ENCODE results near the gene ALPK3. TPM values are rescaled to one million over a fixed set of nuclear protein-coding genes. Genes with fewer than 3 reads are reported as not detected.

The ALPK3 gene, protein sequence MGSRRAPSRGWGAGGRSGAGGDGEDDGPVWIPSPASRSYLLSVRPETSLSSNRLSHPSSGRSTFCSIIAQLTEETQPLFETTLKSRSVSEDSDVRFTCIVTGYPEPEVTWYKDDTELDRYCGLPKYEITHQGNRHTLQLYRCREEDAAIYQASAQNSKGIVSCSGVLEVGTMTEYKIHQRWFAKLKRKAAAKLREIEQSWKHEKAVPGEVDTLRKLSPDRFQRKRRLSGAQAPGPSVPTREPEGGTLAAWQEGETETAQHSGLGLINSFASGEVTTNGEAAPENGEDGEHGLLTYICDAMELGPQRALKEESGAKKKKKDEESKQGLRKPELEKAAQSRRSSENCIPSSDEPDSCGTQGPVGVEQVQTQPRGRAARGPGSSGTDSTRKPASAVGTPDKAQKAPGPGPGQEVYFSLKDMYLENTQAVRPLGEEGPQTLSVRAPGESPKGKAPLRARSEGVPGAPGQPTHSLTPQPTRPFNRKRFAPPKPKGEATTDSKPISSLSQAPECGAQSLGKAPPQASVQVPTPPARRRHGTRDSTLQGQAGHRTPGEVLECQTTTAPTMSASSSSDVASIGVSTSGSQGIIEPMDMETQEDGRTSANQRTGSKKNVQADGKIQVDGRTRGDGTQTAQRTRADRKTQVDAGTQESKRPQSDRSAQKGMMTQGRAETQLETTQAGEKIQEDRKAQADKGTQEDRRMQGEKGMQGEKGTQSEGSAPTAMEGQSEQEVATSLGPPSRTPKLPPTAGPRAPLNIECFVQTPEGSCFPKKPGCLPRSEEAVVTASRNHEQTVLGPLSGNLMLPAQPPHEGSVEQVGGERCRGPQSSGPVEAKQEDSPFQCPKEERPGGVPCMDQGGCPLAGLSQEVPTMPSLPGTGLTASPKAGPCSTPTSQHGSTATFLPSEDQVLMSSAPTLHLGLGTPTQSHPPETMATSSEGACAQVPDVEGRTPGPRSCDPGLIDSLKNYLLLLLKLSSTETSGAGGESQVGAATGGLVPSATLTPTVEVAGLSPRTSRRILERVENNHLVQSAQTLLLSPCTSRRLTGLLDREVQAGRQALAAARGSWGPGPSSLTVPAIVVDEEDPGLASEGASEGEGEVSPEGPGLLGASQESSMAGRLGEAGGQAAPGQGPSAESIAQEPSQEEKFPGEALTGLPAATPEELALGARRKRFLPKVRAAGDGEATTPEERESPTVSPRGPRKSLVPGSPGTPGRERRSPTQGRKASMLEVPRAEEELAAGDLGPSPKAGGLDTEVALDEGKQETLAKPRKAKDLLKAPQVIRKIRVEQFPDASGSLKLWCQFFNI (N-terminal part only)
- total RNA-seq = 9.7 TPM

DNA sequence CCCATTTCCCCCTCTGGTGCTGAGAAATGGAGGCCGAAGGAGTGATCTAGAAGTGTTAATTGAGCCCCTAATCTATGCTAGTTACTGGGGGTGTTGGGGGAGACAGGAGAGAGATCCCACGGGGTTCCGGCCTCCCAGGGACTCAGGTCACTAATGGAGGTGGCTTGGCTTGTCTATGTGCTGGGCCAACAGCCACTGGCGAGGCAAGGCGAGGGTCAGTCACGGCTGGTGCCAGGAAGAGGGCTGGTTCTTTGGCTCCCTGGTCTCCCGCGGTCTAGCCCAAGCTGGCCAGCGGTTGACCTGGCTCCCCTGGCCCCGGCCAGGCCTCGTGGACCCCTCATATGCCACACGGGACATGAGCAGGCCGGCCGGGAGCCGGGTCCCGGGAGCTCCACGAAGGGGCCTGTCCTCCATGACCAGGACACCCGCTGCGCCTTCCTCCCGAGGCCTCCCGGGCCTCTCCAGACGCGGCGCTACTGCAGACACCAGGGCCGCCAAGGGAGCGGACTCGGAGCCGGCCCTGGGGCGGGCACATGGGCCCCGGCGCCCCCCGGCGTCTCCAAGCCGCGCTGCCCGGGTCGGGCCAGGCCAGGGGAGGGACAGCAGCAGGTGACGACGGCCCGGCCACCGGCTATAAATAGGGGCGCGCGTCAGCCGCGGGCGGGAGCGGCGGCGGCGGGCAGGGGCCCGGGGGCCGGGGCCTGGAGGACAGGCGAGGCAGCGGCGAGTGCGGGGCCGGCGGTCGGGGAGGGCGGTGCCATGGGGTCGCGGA, at the start of gene ALPK3:
ALPK3 (plus strand) TSS at position 663 of the 772 bp plus-strand sequence; CDS start at position 760, 97 bp downstream.
- DNase-seq (ENCODE audit: low spot score) = no peak

DNA sequence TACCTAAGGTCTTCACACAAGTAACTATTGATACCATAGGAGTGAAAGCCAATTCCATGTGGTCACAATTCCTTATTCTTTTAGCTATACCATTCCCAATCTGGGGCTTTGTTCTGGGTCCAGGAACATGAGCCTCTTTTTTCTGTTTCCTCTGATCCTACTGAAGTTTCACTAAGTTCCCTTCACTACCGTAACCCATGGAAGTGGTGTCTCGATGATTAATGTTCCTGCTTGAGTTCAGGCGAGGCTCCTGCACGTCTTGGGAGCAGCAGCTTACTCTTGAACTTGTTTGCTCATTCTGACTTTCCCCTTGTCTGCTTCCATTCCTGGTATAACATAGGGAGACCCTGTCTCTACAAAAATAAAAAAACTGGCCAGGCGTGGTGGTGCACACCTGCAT, 45.1 kb upstream of the ALPK3 start:
- DNase-seq (ENCODE audit: low spot score) = no peak

DNA sequence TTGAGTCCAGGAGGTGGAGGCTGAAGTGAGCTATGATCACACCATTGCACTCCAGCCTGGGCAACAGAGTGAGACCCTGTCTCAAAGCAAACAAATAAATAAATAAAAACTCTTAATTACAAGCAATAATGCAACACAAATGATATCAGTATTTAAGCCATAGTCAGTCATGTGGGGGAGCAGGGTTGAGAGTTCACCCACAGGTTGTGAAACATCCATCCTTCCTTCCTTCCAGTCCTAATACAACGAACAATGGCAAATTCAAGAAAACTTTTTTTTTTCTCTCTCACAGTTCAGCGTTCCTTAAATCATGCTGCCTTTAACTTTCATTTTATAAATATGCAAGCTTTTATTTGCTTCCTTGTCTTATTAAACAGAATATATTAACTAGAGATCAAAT, 44.7 kb upstream of the ALPK3 start:
- DNase-seq (ENCODE audit: low spot score) = no peak

DNA sequence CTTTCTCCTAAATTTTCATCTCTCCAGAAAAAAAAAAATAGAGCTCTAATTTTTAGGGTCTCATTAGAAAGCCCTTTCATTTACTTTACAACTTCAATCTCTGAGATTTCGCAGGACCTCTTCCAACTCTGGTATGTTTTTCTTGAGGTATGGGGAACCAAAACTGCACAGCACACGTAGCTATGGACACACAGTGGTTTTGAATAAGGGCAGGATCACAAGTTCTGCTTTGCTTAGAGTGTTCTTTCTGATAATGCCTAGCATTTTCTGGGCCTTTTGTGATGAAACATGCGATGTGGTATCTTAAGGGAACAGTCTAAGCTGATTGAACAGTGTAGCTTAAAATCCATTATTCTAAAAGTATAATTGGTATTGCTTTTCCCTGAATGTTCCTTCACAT, 43.4 kb upstream of the ALPK3 start:
- no peak for DNase-seq (ENCODE audit: low spot score)

DNA sequence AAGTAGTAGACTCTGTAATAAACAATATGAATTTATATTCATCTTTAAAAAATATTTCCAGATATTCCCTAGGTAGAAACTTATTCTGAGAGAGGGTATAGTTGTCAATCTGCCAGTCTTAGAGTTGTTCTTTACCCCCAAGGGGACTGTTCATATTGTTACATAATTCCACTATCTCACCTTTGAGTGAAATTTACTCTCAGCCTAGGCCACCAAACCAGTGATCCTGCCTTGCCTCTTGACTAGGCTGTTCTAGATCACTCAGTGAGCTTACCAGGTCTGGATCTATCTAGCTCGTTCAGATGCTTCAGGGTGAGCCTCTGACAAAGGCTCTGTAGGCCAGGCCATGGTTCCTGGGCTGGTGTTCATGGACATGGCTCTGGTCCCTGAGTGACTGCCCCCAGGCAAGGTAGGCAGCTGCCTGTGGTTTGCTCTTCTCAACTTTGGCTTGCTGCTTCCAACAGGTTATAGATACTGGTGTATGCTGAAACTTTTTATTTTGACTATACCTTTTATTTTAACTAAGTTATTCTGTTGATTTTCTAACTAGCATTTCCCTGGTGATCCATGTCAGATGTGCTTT, 41.2 kb upstream of the ALPK3 start:
- no peak for DNase-seq (ENCODE audit: low spot score)

DNA sequence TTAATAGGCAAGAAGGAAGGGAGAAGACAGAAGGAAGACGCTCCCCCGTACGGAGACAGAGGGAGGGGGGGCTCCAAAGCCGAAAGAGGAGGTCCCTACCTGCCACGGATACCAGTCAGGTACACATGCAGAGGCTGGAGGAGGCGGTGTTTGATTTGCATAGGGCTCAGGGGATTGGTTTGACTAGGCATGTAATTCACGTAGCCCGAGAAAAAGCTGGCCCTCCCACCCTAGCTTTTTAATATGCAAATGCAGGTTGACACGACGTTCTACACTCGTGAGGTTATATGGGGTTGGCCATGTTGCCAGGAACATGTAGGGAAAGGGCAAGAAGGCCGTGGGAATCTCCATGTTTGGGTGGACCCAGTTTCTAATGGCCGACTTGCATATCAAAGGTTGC, 39.0 kb upstream of the ALPK3 start:
- DNase-seq (ENCODE audit: low spot score) = no peak

DNA sequence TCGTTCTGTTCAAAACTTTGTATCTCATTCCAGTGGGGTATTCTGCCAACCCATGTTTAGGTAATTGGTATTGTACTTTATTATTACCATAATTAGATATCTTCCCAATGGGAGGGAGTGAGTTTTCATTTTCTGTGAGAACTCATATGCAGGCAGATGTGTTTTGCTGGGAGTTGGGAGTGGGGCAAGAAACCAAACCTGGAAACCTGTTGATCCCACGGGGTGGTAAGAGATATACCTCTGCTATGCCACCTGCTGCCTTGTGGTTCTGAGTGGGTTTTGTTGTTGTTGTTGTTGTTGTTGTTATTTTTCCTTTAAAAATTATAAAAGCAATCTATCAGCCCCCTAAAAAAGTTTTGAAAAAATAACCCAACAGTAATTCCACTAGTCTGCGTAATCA, 36.7 kb upstream of the ALPK3 start:
- DNase-seq (ENCODE audit: low spot score) = no peak

DNA sequence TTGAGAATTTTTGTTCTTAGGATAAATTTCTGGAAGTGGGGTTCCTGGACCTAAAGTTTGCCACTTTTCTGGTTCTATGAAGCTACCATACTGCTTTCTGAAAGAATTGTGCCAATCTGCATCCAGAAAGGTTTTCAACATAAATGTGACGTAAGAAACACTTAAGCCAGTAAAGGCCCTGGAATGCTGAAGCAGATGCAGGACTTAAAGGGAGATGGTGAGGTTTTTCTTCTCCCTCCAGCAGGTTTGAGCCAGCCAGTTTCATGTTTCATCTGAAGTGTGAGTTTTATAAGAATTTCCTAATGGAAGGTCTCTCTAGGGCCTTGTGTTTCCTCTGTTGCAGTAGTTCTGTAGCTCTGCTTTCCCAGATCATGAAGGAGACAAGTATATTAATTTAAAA, 35.7 kb upstream of the ALPK3 start:
- no peak for DNase-seq (ENCODE audit: low spot score)

DNA sequence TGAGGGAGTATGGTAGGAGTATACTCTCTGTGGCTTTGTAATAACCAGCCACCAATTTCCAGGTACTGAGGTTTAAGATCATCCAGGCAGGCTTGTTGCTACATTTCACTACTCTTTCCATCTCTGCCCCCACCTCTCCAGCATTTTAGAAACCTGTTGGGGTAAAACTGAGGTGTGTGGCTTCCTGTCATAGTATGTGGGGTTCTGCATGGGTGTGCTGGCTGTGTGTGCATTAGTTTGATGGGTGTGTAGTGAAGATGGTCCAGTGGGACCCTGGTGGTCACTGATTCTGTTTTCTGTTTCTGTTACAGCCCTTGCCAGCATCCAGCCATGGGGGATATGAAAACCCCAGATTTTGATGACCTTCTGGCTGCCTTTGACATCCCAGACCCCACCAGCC, 34.8 kb upstream of the ALPK3 start:
- no peak for DNase-seq (ENCODE audit: low spot score)

DNA sequence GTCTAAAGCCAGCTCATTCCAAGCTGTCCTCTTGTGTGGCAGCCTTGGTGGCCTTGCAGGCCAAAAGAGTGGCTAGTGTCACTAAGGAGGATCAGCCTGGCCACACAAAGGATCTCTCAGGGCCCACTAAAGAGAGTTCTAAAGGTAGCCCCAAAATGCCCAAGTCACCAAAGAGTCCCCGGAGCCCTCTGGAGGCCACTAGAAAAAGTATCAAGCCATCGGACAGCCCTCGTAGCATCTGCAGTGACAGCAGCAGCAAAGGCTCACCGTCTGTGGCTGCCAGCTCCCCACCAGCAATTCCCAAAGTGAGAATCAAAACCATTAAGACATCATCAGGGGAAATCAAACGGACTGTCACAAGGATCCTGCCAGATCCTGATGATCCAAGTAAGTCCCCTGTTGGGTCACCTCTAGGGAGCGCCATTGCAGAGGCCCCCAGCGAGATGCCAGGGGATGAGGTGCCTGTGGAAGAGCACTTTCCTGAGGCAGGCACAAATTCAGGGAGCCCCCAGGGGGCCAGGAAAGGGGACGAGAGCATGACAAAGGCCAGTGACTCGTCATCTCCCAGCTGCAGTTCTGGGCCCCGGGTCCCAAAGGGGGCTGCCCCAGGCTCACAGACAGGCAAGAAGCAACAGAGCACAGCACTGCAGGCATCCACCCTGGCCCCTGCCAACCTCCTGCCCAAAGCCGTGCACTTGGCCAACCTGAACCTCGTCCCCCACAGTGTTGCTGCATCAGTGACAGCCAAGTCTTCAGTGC, 33.5 kb upstream of the ALPK3 start:
- DNase-seq (ENCODE audit: low spot score) = no peak

DNA sequence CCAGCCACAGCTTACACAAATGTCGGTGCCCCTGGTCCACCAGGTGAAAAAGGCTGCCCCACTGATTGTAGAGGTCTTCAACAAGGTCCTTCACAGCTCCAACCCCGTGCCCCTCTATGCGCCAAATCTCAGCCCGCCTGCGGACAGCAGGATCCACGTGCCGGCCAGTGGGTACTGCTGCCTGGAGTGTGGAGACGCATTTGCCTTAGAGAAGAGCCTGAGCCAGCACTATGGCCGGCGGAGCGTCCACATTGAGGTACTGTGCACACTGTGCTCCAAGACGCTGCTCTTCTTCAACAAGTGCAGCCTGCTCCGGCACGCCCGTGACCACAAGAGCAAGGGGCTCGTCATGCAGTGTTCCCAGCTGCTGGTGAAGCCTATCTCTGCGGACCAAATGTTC, 32.9 kb upstream of the ALPK3 start:
- no peak for DNase-seq (ENCODE audit: low spot score)

DNA sequence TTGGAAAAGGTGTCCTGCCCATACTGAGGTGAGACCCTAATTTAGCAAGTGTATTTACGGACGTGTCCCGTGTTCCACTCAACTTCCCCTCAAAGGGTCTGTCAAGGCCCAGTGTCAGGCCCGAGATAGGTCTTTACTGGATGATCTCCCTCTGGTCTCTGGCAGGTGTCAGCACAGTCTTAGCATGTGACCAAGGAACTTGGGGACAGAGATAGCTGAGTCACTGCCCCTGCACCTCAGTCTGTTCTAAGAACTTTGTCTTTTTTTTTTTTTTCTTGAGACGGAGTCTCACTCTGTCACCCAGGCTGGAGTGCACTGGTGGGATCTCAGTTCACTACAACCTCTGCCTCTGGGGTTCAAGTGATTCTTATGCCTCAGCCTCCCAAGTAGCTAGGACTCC, 32.1 kb upstream of the ALPK3 start:
- DNase-seq (ENCODE audit: low spot score) = no peak

DNA sequence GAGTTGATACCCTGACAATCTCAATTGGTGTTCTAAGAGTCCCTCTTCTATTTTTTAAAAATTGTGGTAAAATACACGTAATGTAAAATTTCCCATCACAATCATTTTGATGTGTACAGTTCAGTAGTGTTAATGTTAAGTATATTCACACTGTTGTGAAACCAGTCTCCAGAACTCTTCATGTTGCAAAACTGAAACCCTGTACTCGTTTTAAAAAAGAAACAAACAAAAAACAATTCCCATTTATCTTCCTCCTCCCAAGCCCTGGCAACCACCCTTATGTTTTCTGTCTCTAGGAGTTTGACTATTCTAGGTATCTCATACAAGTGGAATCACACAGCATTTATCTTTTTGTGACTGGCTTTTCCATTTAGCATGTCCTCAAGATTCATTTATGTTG, 28.7 kb upstream of the ALPK3 start:
- no peak for DNase-seq (ENCODE audit: low spot score)

DNA sequence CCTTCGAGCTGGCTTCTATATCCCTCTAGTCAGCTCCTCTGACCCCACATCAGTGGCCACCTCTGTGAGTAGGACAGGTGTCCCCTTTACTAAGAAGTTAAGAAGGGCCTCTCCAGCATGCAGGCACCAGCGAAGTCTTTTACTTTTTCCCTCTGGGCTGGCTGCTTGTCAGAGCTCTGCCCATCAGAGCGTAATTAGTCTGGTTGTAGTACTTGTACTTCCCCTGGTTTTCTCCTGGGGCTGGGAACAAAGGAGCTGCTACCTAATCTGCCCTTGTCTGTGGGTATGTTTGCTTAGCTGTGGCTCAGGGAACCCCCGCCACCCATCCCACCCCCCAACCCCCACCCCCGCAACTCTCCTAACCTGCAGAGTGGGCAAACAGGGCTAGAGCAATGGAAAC, 27.4 kb upstream of the ALPK3 start:
- DNase-seq (ENCODE audit: low spot score) = no peak

DNA sequence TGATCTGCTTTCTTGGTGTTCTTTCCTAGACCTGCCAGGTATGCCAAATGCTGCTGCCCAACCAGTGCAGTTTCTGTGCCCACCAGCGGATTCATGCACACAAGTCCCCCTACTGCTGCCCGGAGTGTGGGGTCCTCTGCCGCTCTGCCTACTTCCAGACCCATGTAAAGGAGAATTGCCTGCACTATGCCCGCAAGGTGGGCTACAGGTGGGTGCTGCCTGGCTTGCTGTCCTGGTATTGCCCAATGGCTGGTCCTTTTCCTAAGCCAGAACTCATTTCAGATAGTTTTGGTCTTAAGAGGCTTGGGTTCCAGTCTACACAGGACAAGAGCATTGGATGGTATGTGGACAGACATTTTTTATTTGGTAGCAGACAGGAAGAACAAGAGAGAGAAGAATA, 26.5 kb upstream of the ALPK3 start:
- DNase-seq (ENCODE audit: low spot score) = no peak

DNA sequence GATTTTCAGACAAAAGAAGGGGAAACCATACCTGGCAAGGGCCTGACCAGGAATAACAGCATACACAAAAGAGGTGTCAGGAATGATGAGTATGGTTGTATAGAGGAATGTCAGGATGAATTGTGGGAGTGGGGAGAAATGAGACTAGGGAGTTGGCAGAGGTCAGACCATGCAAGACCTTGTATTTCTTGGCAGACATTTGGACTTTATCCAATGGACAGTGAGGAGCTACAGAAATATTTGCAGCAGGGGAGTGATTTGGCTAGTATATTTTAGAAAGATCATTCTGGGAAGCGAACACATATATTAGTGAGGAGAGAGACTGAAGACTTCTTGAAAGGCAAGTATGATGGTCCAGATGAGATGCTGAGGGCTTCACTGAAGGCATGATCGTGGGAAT, 25.4 kb upstream of the ALPK3 start:
- DNase-seq (ENCODE audit: low spot score) = no peak

DNA sequence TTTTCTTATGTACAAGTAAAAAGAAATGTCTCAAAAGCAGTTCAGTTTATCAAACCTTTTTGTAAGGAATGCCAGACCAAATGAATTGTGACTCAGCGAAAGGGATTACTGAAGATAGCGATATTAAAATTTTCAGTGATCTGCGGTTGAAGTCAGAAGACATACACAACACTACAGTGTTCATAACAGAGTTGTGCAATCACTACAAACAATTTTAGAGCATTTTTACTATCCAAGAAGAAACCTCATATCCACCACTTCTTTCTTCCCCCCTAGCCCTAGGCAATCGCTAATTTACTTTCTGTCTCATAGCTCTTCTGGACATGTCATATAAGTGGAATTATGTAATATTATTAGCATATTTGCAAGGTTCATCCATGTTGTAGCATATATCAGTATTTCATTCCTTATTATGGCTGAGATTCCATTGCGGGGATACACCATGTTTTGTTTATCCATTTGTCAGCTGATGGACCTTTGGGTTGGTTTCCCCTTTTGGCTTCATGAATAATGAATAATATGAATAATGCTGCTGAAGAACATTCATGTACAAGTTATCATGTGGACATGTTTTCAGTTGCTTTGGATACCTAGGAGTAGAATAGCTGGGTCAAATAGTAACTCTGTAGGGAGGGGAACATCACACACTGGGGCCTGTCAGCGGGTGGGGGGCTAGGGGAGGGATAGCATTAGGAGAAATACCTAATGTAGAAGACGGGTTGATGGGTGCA, 23.6 kb upstream of the ALPK3 start:
- DNase-seq (ENCODE audit: low spot score) = no peak

DNA sequence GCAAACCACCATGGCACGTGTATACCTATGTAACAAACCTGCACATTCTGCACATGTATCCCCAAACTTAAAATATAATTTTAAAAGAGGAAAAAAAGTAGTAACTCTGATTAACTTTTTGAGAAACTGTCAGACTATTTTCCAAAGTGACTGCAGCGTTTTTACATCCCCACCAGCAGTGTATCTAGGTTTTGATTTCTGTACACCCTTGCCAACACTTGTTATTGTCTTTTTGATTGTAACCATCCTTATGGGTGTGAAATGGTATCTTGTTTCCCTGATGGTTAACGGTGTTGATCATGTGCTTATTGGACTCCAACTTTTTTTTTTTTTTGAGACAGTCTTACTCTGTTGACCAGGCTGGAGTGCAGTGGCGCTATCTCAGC, 23.0 kb upstream of the ALPK3 start:
- no peak for DNase-seq (ENCODE audit: low spot score)

DNA sequence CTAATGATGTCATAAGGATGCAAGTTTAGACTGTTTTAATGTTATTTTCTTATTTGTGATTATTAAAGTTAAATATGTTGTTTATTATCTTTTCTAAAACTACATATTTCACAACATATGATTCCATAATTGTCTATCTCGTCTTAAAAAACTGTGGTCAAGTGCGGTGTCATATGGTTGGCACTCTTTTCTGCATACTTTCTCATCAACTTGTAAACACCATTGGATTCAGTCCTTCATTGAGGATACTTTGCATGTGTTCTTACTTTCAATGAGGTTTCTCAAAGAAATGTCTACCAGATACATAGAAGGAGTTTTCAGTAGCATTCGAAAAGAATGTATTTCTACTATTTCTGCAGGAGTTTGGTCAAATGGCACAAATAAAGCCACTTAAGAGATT, 22.0 kb upstream of the ALPK3 start:
- DNase-seq (ENCODE audit: low spot score) = no peak

DNA sequence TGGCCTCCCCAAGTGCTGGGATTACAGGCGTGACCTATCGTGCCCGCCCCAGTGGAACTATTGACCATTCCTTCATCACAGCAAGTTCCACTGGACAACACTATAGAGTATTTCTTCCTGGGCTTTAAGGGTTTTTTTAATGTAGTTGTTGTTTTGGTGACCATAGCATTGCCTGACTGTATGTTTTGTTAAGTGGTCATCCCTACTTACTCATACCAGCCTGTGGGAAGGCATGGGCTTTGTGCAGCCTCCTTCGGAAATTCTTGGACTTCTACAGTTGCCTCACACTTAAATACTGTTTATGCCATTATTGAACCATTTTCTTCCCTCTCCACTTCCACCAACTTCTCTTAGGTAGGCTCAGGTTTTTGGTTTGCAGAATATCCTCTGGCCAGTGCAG, 19.9 kb upstream of the ALPK3 start:
- no peak for DNase-seq (ENCODE audit: low spot score)
